GM12875 (cell line): ENCODE results near the gene FOXC1.

Experiments
- H3K4me3 ChIP-seq: one replicate; pipeline ENCODE4 v1.5.1; 2011; ENCODE audit warnings: low read depth, low read length, control low read depth
- CTCF ChIP-seq: IDR thresholded peaks from 2 replicates; pipeline ENCODE4 v1.5.1; 2011; ENCODE audit warnings: low read depth, mild to moderate bottlenecking, control low read depth, inconsistent platforms, low read length, moderate library complexity, borderline replicate concordance; ENCODE audit not compliant: insufficient read depth

The FOXC1 gene

DNA sequence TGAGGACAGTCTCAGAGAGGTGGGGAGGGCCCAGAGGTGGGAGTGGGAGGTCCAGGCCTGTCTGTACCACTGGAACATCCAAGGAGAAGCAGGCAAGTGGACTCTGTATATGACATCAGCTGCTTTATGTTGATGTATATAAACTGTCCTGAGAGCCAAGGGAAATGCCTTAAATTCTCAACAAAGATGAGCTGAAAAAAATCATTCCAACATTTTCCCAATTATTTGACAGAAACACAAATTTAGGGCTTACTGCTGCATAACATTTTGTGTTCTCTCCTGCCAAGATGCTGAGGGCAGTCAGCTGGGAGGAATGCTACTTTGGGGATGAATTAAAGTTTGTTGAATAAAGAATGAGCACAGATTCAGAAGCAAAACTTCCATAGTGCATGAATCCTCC is 52.8 kb downstream of the FOXC1 start:
- no peak for TF ChIP-seq CTCF
- no peak overlapping the region for H3K4me3 ChIP-seq
